Mucosa of gallbladder (tissue), 1 donor: ENCODE measurements around the gene ASB18. TPM values are rescaled to one million over a fixed set of nuclear protein-coding genes. Genes with fewer than 3 reads are reported as not detected.

ENCODE experiments used
- DNase-seq: peaks from one replicate; pipeline ENCODE4 v3.0.0-alpha.2; 2020; ENCODE audit warnings: low spot score
- total RNA-seq: library from RNA; stranded (reverse); gene quantifications from one replicate; pipeline ENCODE4 v1.2.1, GENCODE V29; 2021
- donor health status: DM: no; HTN: no; CAD: no.

The ASB18 gene
- total RNA-seq, 1 donor from 2014 or later: not detected

DNA sequence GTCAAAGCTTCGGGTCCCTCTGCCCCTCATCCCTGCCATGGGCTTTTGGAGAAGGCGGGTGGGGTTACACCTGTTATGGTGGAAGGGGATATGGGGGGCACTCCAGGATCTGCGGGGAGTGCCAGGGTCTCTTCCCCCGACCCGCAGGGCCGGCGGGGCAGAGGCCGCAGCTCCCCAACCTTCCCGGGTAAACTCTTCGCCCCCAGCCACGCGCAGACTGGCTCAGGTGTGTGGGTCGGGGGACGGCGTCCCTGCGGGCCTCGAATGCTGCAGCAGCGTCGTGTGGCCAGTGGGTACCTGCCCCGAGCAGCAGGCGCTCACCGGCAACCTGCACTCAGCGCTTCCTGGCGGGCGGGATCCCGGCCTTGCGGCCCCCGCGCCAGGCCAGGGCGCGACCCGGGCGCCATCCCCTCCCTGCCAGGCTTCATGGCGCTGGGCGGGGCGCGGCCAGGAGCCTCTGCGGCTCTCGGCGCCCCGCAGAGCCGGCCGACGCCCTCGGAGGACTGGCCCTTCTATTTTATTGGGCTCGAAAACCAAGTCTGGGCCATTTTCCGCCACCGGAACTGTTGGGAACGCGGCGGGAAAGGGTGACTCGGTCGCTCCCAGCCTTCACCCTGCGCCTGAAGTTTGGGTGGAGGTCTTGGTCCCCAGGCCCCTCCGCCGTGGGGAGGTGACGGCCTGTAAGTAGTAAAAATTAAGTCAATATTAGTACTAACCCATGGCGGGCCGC, 100.6 kb downstream of the ASB18 start:
- no peak for DNase-seq

DNA sequence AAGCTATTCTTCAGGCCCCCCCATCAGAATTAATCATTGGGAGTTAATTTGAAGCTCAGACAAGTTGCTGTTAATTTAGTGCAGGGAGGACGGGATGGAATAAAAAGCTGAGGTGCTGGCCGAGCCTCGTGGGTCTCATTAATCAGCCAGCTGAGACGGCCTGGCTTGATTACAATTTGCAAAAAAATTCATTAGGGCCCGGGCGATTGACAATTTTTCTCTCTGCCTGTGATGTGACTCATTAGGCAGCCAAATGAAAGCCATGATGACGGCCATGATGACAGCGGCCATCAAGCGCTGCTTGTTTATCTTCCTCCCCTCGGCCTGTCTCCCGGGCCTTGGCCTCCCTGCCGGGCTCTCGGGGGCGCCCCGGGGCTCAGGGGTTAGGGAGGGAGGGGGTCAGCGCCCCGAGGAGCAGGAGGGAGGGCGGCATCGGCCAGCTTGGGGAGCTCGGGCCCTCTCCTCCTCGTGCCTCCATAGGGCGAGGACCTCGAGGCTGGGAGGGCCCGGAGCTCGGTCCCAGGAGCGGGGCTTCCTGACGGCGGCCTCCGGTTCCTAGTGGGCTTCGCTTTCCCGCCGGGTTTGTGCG, 101.2 kb downstream of the ASB18 start:
- no peak for DNase-seq

DNA sequence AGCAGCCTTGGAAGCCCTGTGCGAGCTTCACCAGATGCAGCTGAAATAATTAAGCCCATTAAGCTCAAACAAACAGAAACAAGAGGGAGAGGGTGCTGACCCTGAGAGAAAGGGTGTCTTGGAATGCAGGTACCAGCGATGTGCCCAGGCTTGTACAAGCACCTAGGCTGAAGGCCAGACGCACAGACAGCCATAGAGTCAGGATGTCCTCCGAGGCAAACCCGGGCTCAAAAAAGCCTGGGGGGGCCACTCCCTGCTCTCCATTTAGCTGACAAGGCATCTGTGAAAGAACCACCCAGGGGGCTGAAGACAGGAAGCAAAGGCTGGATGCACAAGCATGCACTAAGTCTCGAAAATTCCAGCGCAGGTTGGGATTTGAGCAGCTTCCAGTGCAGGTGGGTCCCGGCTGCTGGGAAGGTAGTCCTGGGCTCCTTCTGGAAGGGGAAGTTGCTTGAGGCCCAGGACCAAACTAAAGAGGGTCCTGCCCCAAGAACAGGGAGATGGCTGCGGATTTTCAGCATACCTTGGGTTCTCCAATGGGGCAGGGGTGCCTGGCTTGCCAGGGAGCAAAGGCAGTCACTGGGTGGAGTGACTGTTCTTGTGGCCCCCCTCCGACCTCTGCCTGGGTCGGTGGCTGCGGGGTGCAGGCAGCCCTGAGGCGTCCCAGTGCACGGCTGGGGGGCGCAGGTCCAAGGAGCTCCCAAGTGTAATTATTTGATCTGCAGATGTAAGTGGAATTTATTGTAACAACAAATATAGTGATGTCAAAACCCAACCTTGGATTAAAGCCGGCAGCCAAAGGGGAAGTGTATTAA, 102.0 kb downstream of the ASB18 start:
- DNase-seq: no peak

DNA sequence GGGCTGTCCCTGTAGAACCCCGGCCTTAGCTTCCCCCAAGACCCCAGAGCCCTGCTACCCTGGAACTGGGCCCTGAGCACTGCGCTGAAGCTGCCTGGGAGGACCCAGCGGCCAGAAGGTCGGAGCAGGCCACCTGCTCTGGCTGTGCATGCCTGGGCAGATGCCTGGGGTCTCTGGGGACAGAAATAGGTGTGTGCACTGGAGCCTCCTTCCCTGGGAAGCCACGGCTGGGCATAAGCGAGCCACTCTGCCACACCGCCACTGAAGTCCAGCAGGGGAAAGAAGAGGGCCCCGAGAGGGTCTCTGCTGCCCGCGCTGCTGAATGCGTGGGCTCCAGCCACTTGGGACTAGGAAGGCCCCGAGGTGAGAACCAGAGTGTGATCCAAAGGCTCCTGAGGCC, 102.7 kb downstream of the ASB18 start:
- no peak for DNase-seq

DNA sequence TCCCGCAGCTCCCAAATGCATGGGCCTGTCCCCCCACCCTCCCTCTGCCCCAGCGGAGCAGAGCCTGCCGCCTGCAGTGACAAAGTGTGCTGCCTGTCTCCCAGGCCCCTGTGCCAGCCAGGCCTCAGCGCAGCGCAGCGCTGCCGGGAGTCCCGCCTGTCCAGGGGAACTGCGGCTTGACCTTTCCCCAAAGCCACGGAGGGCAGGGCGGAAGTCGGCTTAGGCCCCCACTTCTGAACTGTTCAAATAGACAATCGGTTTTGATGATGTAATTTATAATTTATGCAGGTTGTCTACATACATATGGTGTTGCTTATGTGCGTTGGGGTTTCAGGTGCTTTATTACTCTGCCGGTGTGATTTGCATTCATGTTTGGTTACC, 103.1 kb downstream of the ASB18 start:
- no peak for DNase-seq

DNA sequence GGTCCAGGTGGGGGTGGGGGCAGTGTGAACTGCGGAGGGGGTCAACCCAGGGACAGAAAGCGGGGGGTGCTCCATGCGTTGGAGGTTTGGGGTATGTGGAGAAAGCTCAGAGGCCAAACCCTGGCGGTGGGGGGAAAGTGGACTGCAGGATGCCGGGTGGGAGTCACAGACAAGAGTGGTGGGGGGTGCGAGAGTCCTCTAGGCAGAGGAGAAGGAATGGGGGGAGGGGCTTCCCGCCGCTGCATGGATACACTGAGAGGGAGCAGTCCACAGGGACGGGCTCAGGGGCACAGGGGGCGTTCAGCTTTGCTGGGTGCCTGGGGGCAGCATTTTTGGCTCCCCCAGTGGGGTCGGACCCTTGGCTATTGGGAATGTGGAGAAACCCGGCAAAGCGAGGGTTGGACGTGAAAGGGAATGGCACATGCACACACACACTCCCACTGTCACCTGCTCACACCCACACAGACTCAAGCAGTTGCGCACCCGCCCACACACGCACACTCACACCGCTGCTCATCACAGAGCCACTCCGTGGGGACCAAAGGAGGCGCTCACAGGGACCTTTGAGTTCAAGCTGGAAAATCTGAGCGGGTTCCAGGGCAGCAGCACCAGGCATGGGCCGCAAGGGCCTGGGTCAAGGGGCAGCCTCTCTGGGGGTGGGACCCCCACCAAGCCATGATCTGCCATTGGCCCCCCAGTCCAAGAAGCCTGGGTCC, 103.7 kb downstream of the ASB18 start:
- DNase-seq: no peak

DNA sequence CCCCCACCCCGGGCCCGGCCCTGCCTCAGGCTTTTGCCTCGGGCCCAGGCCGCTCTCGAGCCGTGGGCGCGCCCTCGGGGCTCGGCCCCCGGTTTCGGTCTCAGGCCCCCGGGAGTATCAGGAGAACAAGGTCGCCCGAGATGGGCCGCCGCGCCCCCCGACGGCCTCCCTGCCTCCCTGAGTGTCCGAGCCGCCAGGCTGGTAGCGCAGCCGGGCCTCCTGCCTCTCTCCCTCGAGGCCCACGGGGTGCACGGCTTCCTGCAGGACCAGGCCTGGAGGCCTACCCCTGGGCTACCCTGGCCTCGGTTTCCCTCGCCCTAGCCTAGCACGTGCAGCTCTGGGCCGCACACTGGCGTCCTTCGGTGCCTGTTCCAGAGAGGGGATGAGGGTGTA, 104.4 kb downstream of the ASB18 start:
- no peak for DNase-seq

DNA sequence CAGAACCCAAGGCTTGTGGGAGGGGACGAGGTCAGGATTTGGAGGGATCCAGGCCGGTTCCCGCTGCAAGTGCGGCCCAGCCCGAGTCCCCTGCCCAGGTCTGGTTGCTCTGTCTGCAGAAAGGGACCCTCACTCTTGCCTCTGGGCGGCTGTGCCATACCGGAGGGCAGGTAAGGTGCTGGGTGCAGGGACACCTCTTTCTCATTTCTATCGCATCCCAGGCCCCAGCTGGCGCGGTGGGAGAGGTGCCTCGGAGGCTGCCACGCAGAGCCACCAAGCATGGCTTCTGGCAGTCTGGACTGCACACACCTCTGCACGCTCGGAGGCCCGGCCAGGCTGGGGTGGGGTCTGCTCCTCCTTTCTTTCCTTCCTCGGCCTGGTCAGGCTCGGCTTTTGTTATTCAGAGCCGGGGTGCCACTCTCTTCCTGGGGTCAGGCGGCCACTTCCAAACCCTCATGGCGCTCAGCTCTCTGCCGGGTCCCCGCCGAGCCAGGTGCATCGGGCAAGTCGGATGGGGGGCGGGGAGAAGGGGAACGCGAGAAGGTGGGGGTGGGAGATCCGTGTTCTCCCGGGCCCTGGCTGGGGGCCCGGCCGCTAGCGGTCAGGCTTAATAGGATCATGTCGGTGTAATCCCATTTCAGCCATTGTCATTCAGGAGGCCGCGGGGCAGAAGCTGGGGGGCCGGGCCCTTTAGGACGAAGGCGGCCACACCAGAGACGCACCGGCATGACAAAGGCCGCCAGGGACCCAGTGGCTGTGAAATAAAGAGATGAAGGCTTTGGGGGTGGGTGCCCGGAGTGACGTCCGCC, 105.0 kb downstream of the ASB18 start:
- DNase-seq: no peak

DNA sequence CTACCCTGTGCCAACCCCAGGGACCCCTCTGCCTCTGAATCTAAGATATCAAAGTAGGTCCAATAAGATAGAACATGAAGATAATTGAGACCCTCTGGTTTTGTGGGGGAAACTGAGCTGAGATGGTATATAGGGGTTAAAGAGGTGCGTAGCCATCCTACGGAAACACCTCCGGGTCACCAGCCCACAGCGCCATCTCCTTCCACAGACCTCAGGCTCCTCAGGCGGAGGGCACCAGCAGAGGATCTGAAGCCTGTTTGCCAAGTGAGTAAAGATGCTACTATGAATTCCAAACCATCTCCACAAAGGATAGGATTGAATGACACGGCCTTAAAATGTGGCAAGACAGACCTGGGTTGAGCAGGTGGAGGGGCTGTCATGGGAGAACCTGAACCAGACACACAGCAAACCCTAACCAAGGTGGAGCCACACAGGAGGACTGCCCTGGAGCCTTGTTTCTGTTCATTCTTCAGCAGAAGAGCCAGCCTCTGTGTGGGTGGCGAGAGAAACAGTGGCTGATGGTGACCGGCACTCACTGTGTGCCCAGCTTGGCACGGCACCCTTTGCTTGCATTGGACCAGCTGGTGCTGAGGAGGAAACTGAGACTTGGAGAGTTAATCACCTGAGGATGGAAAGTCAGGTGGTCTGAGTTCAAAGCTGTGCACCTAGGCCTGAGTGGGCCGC, 106.2 kb downstream of the ASB18 start:
- DNase-seq: no peak

DNA sequence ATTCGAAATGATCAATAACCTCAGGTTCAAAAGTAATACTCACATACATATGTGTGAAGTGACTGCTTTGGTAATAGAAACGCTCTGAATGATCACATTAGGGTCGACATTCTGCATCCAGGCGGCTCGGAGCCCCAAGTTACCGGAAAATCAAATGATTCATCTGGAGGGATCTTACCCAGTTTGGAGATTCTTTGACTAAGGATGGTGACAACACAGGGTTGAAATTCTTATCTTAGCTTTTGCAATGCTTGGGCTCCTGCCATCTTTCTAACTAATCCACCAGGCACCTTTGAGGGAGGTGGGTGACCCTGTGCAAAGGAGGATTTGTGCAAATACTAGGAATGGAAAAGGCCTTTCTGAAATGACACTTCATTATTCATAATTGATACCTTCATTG, 106.8 kb downstream of the ASB18 start:
- no peak for DNase-seq

DNA sequence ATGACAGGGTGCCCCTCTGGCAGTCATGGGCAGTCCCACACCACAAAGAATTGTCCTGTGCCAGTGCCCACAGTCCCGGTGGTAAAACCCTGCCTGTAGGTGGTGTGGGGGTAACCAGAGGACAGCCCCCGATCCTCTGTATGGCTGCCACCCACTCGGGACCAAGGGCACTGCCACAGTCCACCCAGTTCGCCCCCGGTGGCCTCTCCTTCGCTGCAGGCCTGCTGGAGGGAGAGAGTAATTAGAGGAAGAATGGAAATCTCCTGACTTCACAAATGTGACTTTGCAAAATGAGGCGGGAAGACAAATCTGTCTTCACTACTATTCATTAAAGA, 107.4 kb downstream of the ASB18 start:
- DNase-seq: no peak

DNA sequence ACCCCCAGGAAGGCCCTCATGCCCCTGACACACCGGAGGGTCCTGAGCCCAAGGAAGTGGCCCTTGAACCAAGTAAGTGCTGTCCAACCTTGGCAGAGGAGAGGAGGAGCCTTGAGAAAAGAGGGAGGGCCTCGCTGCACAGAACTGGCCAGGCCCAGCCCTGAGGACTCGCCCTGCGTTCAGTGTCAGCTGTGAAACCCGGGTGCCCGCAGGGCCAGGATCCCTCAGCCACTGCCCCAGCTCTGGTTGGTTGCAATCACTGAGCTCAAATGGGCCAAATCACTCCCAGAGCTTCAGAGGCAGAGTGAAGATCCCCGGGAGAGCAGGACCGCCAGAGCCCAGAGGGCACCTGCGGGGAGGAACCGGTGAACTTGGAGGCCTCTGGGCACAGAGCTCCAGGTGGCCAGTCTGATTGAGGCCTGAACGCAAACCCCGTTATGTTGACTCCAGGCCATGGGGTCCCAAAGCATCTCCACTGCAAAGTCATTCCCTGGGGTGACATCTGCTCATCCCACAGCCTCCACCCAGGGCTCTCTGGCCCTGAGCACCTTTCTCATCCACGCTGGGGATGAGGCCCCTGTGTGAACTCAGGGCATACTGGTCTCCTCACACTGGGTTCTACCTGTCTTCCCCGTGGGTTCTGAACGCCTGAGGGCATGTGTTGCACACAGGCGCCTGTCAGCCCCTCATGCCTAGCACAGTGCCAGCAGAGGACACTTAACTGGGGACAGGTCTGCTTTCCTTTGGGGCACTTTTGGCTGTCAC, 107.9 kb downstream of the ASB18 start:
- DNase-seq: no peak

DNA sequence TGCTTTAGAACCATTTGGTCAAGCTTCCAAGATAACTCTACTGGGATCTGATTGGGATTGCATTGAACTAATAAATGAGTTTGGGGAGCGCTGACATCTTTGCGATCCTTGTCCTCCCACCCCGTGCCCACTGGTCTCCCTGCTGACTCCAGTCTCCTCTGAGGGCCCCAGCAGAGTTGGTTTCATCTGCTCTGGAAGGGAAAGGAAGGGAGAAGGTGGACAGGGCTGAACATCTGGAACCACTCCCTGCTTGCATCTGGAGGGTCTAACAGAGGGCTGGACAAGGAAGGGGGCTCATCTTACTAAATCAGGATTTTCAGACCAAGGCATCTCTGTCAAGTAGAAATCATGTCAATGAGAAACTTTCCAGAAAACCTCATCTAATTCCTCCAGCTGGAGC, 108.8 kb downstream of the ASB18 start:
- no peak for DNase-seq

DNA sequence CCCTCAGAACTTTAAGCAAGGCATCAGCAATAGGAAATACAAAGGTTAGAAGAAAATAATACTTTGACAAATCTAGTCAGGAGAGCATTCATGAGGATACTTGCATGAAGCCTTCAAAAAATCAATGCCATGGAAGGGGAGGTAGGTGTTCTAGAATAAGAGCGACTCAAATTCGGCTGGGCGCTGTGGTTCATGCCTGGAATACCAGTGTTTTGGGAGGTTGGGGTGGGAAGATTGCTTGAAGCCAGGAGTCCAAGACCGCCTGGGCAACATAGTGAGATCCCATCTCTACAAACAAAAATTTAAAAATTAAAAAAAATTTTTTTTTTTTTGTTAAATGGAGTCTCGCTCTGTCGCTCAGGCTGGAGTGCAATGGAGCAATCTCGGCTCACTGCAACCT, 117.8 kb downstream of the ASB18 start:
- DNase-seq: no peak

DNA sequence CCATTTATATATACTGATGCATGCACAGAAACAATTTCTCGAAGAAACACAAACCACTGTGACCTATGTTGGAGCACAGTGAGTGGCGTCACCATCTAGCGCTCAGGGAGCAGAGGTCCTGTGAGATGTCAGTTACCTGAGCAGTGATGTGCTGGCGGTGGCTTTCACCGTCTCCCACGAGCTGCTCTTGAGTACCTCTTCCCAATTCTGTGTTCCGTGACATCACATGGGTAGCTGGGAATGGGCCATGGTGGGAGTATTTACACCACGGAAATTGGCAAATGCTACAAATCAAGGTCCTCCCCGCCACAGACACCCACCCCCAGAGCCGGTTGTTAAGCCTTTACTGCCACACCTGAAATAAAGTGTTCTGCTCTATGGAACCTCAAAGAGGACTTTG, 120.4 kb downstream of the ASB18 start:
- no peak for DNase-seq

Other genes starting within 250 kb of the ASB18 start
- gene GBX2, start 96.0 kb downstream of the ASB18 start, total RNA-seq: not detected